ENCODE measurements around the gene ARFGAP3.

ARFGAP3 gene

GRCh38 chr22:42878561-42879305 lies 21.7 kb upstream of the ARFGAP3 start:
- TF ChIP-seq CTCF (IDR thresholded peaks at IDR 0.05; ENCODE audit: insufficient read depth, low read length, poor library complexity, severe bottlenecking): no peak
- Histone ChIP-seq H3K4me3 (replicated peaks; ENCODE audit: low read depth, low read length) (no peak overlapping the region), H3K36me3 (ENCODE audit: control insufficient read depth, insufficient read depth, low read length) (peaks cover 60% of the 10 kb centered on the region), H3K27me3 (replicated peaks; ENCODE audit: control insufficient read depth, insufficient read depth, low read length) (no peaks in the 10 kb centered on the region)
- no peak for DNase-seq (ENCODE audit: extremely low read depth, insufficient read length)

GRCh38 chr22:42877597-42878340 lies 20.7 kb upstream of the ARFGAP3 start:
- no peak for TF ChIP-seq CTCF (IDR thresholded peaks at IDR 0.05; ENCODE audit: insufficient read depth, low read length, poor library complexity, severe bottlenecking)
- no peaks in the 10 kb centered on the region for H3K27me3 ChIP-seq (replicated peaks; ENCODE audit: control insufficient read depth, insufficient read depth, low read length)
- H3K4me3 ChIP-seq (replicated peaks; ENCODE audit: low read depth, low read length): no peak overlapping the region
- peaks cover 58% of the 10 kb centered on the region for H3K36me3 ChIP-seq (ENCODE audit: control insufficient read depth, insufficient read depth, low read length)
- DNase-seq (ENCODE audit: extremely low read depth, insufficient read length): no peak

- Histone ChIP-seq H3K36me3 (ENCODE audit: control insufficient read depth, insufficient read depth, low read length) (peaks cover 58% of the 10 kb centered on the region), H3K4me3 (replicated peaks; ENCODE audit: low read depth, low read length) (no peak overlapping the region), H3K27me3 (replicated peaks; ENCODE audit: control insufficient read depth, insufficient read depth, low read length) (no peaks in the 10 kb centered on the region)
- no peak for TF ChIP-seq CTCF (IDR thresholded peaks at IDR 0.05; ENCODE audit: insufficient read depth, low read length, poor library complexity, severe bottlenecking)
- no peak for DNase-seq (ENCODE audit: extremely low read depth, insufficient read length)
Measured at GRCh38 chr22:42877158-42877557, 20.1 kb upstream of the ARFGAP3 start.

- no peaks in the 10 kb centered on the region for H3K27me3 ChIP-seq (replicated peaks; ENCODE audit: control insufficient read depth, insufficient read depth, low read length)
- peaks cover 59% of the 10 kb centered on the region for H3K36me3 ChIP-seq (ENCODE audit: control insufficient read depth, insufficient read depth, low read length)
- no peak for TF ChIP-seq CTCF (IDR thresholded peaks at IDR 0.05; ENCODE audit: insufficient read depth, low read length, poor library complexity, severe bottlenecking)
- no peak overlapping the region for H3K4me3 ChIP-seq (replicated peaks; ENCODE audit: low read depth, low read length)
- no peak for DNase-seq (ENCODE audit: extremely low read depth, insufficient read length)
Measured at GRCh38 chr22:42876041-42876440, 19.0 kb upstream of the ARFGAP3 start.

GRCh38 chr22:42874010-42874409 lies 16.9 kb upstream of the ARFGAP3 start:
- no peak for DNase-seq (ENCODE audit: extremely low read depth, insufficient read length)
- peaks cover 51% of the 10 kb centered on the region for H3K36me3 ChIP-seq (ENCODE audit: control insufficient read depth, insufficient read depth, low read length)
- H3K27me3 ChIP-seq (replicated peaks; ENCODE audit: control insufficient read depth, insufficient read depth, low read length): no peaks in the 10 kb centered on the region
- no peak for TF ChIP-seq CTCF (IDR thresholded peaks at IDR 0.05; ENCODE audit: insufficient read depth, low read length, poor library complexity, severe bottlenecking)
- no peak overlapping the region for H3K4me3 ChIP-seq (replicated peaks; ENCODE audit: low read depth, low read length)
